ENCODE results near the gene MGAT5.

Gene MGAT5

DNA sequence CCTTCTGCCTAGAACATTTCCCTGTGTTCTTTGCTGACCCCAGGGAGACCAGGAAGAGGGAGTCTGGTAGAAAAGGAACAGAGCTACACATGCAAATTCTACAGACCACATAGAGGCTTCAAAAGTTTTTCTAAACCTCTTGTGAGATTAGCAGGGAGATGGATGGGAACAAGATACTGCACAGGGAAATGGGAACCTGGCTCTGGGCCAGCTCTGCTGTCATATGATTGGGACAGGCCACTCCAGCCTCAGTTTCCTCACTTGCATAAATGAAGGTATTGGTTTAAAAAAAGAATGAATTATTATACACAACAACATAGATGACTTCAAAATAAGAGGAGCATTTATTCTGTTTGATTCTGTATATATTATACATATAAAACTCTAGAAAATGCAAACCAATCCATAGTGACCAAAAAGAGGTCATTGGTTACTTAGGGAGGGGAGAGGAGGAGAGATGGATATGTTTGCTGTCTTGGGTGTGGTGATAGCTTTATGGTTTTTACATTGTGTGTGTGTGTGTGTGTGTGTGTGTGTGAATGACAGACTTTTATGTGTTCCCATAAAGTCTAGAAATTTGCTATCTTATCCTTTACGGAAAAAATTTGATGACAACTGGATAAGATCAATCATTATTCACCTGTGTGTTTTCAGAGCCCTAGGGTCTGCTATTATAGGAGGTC, 115.5 kb downstream of the MGAT5 start:
- Histone ChIP-seq H3K4me3 (ENCODE audit: low read depth, low read length, poor library complexity, severe bottlenecking) (no peak overlapping the region), H3K4me2 (ENCODE audit: low read length) (no peak overlapping the region), H3K9me2 (ENCODE audit: low read depth, low read length) (no peaks in the 10 kb centered on the region), H3K27ac (ENCODE audit: low read depth, low read length, poor library complexity, severe bottlenecking) (no peak overlapping the region), H3K36me3 (ENCODE audit: insufficient read depth, low read length) (peaks cover 94% of the 10 kb centered on the region; the same call in 1 of the 2 replicates), H3F3A (ENCODE audit: insufficient read depth, low read length) (no peaks in the 10 kb centered on the region), H3K27me3 (ENCODE audit: insufficient read depth, low read length) (no peaks in the 10 kb centered on the region), H3K79me2 (ENCODE audit: insufficient read depth, low read length) (no peaks in the 10 kb centered on the region), H2AFZ (ENCODE audit: low read length) (no peak overlapping the region), H3K9ac (ENCODE audit: low read length) (no peak overlapping the region), H3K9me3 (ENCODE audit: low read length) (no peaks in the 10 kb centered on the region), H3K4me1 (ENCODE audit: insufficient read depth, low read length, severe bottlenecking) (peaks cover 23% of the 10 kb centered on the region), H4K20me1 (ENCODE audit: insufficient read depth, low read length) (no peaks in the 10 kb centered on the region)
- TF ChIP-seq CTCF (IDR thresholded peaks at IDR 0.05; ENCODE audit: low read length) (no peak), EZH2 (IDR thresholded peaks at IDR 0.05; ENCODE audit: borderline replicate concordance, low read length) (no peak)

DNA sequence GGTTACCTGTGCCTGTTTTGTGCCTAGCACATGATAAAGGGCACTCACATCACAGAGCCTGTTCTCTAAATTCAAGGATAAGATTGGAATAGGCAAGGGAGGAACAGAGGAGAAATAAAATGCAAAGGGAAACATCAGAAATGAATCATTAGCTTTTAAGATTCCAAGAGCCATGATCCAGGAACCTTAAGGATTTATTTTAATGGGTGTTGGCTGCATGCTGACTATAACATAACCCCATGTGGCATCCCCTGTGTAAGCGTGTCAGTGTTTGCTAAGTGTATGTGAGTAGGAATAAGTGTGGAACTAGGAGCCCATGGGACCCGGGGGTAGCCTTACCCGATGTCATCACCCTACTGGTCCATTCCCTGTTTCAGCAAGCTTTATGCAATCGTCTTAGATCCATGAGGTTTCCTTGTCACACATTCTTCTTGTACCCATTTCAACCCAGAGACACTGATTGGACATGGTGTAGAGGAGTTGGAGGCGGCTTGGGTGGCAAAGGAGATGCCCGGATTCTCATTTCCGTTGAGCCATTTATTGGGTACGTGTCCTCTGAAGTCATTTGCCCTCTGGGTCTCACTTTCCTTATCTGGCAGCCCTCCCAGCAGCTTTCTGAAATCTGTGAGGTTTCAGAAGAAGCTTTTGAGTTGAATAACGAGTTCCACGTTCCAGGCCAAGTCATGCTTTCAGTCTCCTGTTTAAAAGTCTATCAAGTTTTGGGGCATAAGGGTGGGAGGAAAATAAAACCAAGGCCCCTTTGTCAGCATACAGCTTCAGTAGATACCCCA, 117.0 kb downstream of the MGAT5 start:
- H3K27me3 ChIP-seq (ENCODE audit: insufficient read depth, low read length) = no peaks in the 10 kb centered on the region
- H3K9ac ChIP-seq (ENCODE audit: low read length) = no peak overlapping the region
- no peak overlapping the region for H3K4me3 ChIP-seq (ENCODE audit: low read depth, low read length, poor library complexity, severe bottlenecking)
- no peaks in the 10 kb centered on the region for H3K9me3 ChIP-seq (ENCODE audit: low read length)
- H3K27ac ChIP-seq (ENCODE audit: low read depth, low read length, poor library complexity, severe bottlenecking) = no peak overlapping the region
- peaks cover 94% of the 10 kb centered on the region; the same call in 1 of the 2 replicates for H3K36me3 ChIP-seq (ENCODE audit: insufficient read depth, low read length)
- H3K4me1 ChIP-seq (ENCODE audit: insufficient read depth, low read length, severe bottlenecking) = peaks cover 23% of the 10 kb centered on the region
- H3K79me2 ChIP-seq (ENCODE audit: insufficient read depth, low read length) = no peaks in the 10 kb centered on the region
- H3K4me2 ChIP-seq (ENCODE audit: low read length) = no peak overlapping the region
- no peaks in the 10 kb centered on the region for H3K9me2 ChIP-seq (ENCODE audit: low read depth, low read length)
- H2AFZ ChIP-seq (ENCODE audit: low read length) = no peak overlapping the region
- TF ChIP-seq EZH2 (IDR thresholded peaks at IDR 0.05; ENCODE audit: borderline replicate concordance, low read length) (no peak), CTCF (IDR thresholded peaks at IDR 0.05; ENCODE audit: low read length) (no peak)
- H3F3A ChIP-seq (ENCODE audit: insufficient read depth, low read length) = no peaks in the 10 kb centered on the region
- no peaks in the 10 kb centered on the region for H4K20me1 ChIP-seq (ENCODE audit: insufficient read depth, low read length)

- Histone ChIP-seq H3K79me2 (ENCODE audit: insufficient read depth, low read length) (no peaks in the 10 kb centered on the region), H3K4me1 (ENCODE audit: insufficient read depth, low read length, severe bottlenecking) (peaks cover 21% of the 10 kb centered on the region), H3K9me2 (ENCODE audit: low read depth, low read length) (no peaks in the 10 kb centered on the region), H3K4me2 (ENCODE audit: low read length) (no peak overlapping the region), H3F3A (ENCODE audit: insufficient read depth, low read length) (no peaks in the 10 kb centered on the region), H4K20me1 (ENCODE audit: insufficient read depth, low read length) (no peaks in the 10 kb centered on the region), H2AFZ (ENCODE audit: low read length) (no peak overlapping the region), H3K9me3 (ENCODE audit: low read length) (no peaks in the 10 kb centered on the region), H3K9ac (ENCODE audit: low read length) (no peak overlapping the region), H3K27ac (ENCODE audit: low read depth, low read length, poor library complexity, severe bottlenecking) (no peak overlapping the region), H3K27me3 (ENCODE audit: insufficient read depth, low read length) (no peaks in the 10 kb centered on the region), H3K36me3 (ENCODE audit: insufficient read depth, low read length) (peaks cover 94% of the 10 kb centered on the region), H3K4me3 (ENCODE audit: low read depth, low read length, poor library complexity, severe bottlenecking) (no peak overlapping the region)
- no peak for TF ChIP-seq CTCF (IDR thresholded peaks at IDR 0.05; ENCODE audit: low read length)
- no peak for TF ChIP-seq EZH2 (IDR thresholded peaks at IDR 0.05; ENCODE audit: borderline replicate concordance, low read length)
These were observed 118.3 kb downstream of the MGAT5 start for GRCh38 chr2:134372141-134372540.
